ENCODE measurements around the gene VPS41.

- no peak for TF ChIP-seq CTCF (IDR thresholded peaks at IDR 0.05 in 2 of 3, conservative IDR thresholded peaks at IDR 0.05 in 1 of 3; ENCODE audit: control insufficient read depth in 2 of 3, extremely low read depth in 1 of 3, insufficient read depth in 1 of 3, low read depth in 3 of 3, low read length in 3 of 3)
- no peak for TF ChIP-seq SPI1 (IDR thresholded peaks at IDR 0.05; ENCODE audit: borderline replicate concordance, insufficient read depth, low read depth, low read length)
- no peak for TF ChIP-seq POLR2A (IDR thresholded peaks at IDR 0.05; ENCODE audit: low read depth, low read length)
- no peak for TF ChIP-seq E2F4 (IDR thresholded peaks at IDR 0.05; ENCODE audit: low read depth, low read length)
- no peak for TF ChIP-seq POLR2AphosphoS5 (IDR thresholded peaks at IDR 0.05; ENCODE audit: low read length)
Measured at GRCh38 chr7:38846280-38846679, 62.7 kb downstream of the VPS41 start.
